Heart right ventricle (tissue), 16 donors: Measurements from ENCODE around the gene TANGO6. TPM values are rescaled to one million over a fixed set of nuclear protein-coding genes. Genes with fewer than 3 reads are reported as not detected.

Experiments used
- ATAC-seq, 8 donors: fragments of 200-7000 bp; cut with Tn5 transposase; one replicate each; pipeline ENCODE4 v1.9.1; 2020; ENCODE audit warnings: mild to moderate bottlenecking in 8 of 8, moderate library complexity in 8 of 8, moderate number of reproducible peaks in 1 of 8
- DNase-seq, 2 donors: peaks; one replicate each; pipeline ENCODE4 v3.0.0-alpha.2; 2020
- H3K27ac ChIP-seq, 10 donors: fragments of 200-600 bp; sonication (generic) in 2 of 10; one replicate each; pipeline versions ENCODE4 v1.5.0 to v1.8.0; 2020 to 2022; ENCODE audit warnings: mild to moderate bottlenecking in 3 of 10
- H3K27me3 ChIP-seq, 7 donors: fragments of 200-600 bp; one replicate each; pipeline ENCODE4 v1.8.0; 2021 to 2022; ENCODE audit warnings: mild to moderate bottlenecking in 2 of 7
- H3K36me3 ChIP-seq, 9 donors: fragments of 200-600 bp; sonication (generic) in 1 of 9; one replicate each; pipeline versions ENCODE4 v1.5.0 to v1.8.0; 2020 to 2022; ENCODE audit warnings: mild to moderate bottlenecking in 2 of 9
- H3K4me1 ChIP-seq, 9 donors: fragments of 200-600 bp; sonication (generic) in 1 of 9; one replicate each; pipeline versions ENCODE4 v1.5.0 to v1.8.0; 2020 to 2022; ENCODE audit warnings: mild to moderate bottlenecking in 4 of 9
- H3K4me3 ChIP-seq, 10 donors: fragments of 200-600 bp; sonication (generic) in 2 of 10; one replicate each; pipeline versions ENCODE4 v1.5.0 to v1.8.0; 2020 to 2022; ENCODE audit warnings: mild to moderate bottlenecking in 7 of 10, moderate library complexity in 2 of 10
- H3K9me3 ChIP-seq, 11 donors: fragments of 200-600 bp in 10 of 11; sonication (generic) in 2 of 11; one replicate each; pipeline versions ENCODE4 v1.5.0 to v1.8.0; 2013 to 2022; ENCODE audit warnings: mild to moderate bottlenecking in 2 of 11, control low read depth in 1 of 11, moderate library complexity in 1 of 11
- CTCF ChIP-seq, 9 donors: fragments of 200-600 bp; sonication (generic) in 2 of 9; IDR thresholded peaks; one replicate each; pipeline versions ENCODE4 v1.5.0 to v1.8.0; 2021 to 2022; ENCODE audit warnings: antibody characterized with exemption in 9 of 9, mild to moderate bottlenecking in 5 of 9, moderate library complexity in 1 of 9
- WGBS, 2 donors: extraction: QIAGEN DNeasy Blood & Tissue Kit; methylation state at CpG; one replicate each; pipeline ENCODE4 v1.1.7; 2013; ENCODE audit warnings: inconsistent platforms in 1 of 2; 5-methylcytosine and 5-hydroxymethylcytosine counted together
- intact Hi-C, 10 donors: fragments of 100-400 bp; cut with DNase I; formaldehyde crosslinking; loops; one replicate each; pipeline versions ENCODE4 v1.11.1 to v1.14.2; 2022
- polyA plus RNA-seq, 2 donors: library from polyadenylated mRNA; stranded (reverse); fragments of 200-250 nt; gene quantifications; one replicate each; pipeline ENCODE4 v1.2.3, GENCODE V29; 2013
- total RNA-seq, 10 donors: library from RNA; stranded (reverse); fragmentation: NEBNext Ultra II Directional in 3 of 10; extraction: Animal tissue kit (Norgen Biotek cat#: 25700) in 3 of 10; gene quantifications; one replicate each; pipeline versions ENCODE4 v1.2.1 to v1.2.4, GENCODE V29; 2021 to 2023
- donor health status: Arrhythmogenic right ventricular cardiomyopathy.
- donor health status: ischemic (EF 13 %, LVEDD 7.1; RV severe dilation, severe dysfunction).
- donor health status: healthy with polysubstance abuse.
- donor health status: DM: no; HTN: yes; CAD: no.
- donor health status: DM: no; HTN: no; CAD: no.
- donor health status: ischemic (EF 25% LVEDD 6.9; RV normal size, moderate dysfunction).
- donor health status: ischemic (EF 25% LVEDD 5.7; RV mildly dilated, moderate dysfunction).
- donor health status: healthy.
- donor health status: DM: yes; HTN: yes; CAD: no.
- donor health status: Ischemic cardiomyopathy.
- donor health status: ischemic (EF 35%, LVEDD 5.7; RV mildly dilated, moderate dysfunction).
- donor health status: nonischemic (EF 11% LVEDD 7.7; RV severe dilation, severe dysfunction).
- donor health status: DM: yes; HTN: yes; CAD: no.
- donor health status: PGD.
- donor health status: ischemic (EF 29% LVEDD 5.4; RV normal size, mild dysfunction).
- donor health status: nonischemic (EF 23%, LVEDD 6.1; RV moderate dilation, normal function).

Gene TANGO6
- total and polyA plus RNA-seq, 12 donors = 1.8 to 12.9 (median 8.0) TPM

GRCh38 chr16:68848786-68849185, 5.5 kb downstream of the TANGO6 start:
- H3K4me3 ChIP-seq = no peak overlapping the region
- no peaks in the 10 kb centered on the region for H3K36me3 ChIP-seq
- TF ChIP-seq CTCF (IDR thresholded peaks at IDR 0.05) = no peak
- H3K9me3 ChIP-seq = no peaks in the 10 kb centered on the region
- H3K4me1 ChIP-seq = peaks cover 0 to 20% (median 6%) of the 10 kb centered on the region in 9 donors
- intact Hi-C loops = loop anchor here in 6 of 10 donors (5.0 to 10.0 kb wide), 6 partner anchors 266 to 324 kb away; partner anchors contain the start of gene ZFP90 (in 1 of the 6)
- 67 to 82% methylated on average over 9 of the region's 9 CpGs for WGBS, 2 donors
- DNase-seq = no peak
- H3K27ac ChIP-seq = no peak overlapping the region
- no peak for ATAC-seq
- H3K27me3 ChIP-seq = no peaks in the 10 kb centered on the region

GRCh38 chr16:68850481-68850880, 7.2 kb downstream of the TANGO6 start:
- no peaks in the 10 kb centered on the region for H3K27me3 ChIP-seq
- peaks cover 0 to 11% (median 0%) of the 10 kb centered on the region in 9 donors for H3K4me1 ChIP-seq
- no peak for TF ChIP-seq CTCF (IDR thresholded peaks at IDR 0.05)
- H3K27ac ChIP-seq = no peak overlapping the region
- ATAC-seq = no peak
- H3K4me3 ChIP-seq = no peak overlapping the region
- intact Hi-C loops = loop anchor here in 1 of 10 donors (5.0 kb wide), 1 partner anchor 272 kb away; no protein-coding TSS in a partner anchor
- H3K9me3 ChIP-seq = no peaks in the 10 kb centered on the region
- no peak for DNase-seq
- WGBS, 2 donors = 90 to 95% methylated on average over 2 of the region's 2 CpGs
- no peaks in the 10 kb centered on the region for H3K36me3 ChIP-seq

GRCh38 chr16:68851601-68852000, 8.3 kb downstream of the TANGO6 start:
- ATAC-seq (no peak), DNase-seq (no peak)
- no peaks in the 10 kb centered on the region for H3K9me3 ChIP-seq
- intact Hi-C loops = loop anchor here in 1 of 10 donors (5.0 kb wide), 1 partner anchor 271 kb away; no protein-coding TSS in a partner anchor
- 77 to 78% methylated on average over 2 of the region's 2 CpGs for WGBS, 2 donors
- no peak overlapping the region for H3K27ac ChIP-seq
- no peak for TF ChIP-seq CTCF (IDR thresholded peaks at IDR 0.05)
- no peak overlapping the region for H3K4me3 ChIP-seq
- H3K36me3 ChIP-seq = no peaks in the 10 kb centered on the region
- H3K27me3 ChIP-seq = no peaks in the 10 kb centered on the region
- H3K4me1 ChIP-seq = peaks cover 0 to 11% (median 0%) of the 10 kb centered on the region in 9 donors

- Histone ChIP-seq H3K9me3 (peaks cover 0 to 5% (median 0%) of the 10 kb centered on the region in 11 donors), H3K4me1 (no peaks in the 10 kb centered on the region), H3K36me3 (peaks cover 0 to 28% (median 10%) of the 10 kb centered on the region in 9 donors), H3K27me3 (no peaks in the 10 kb centered on the region), H3K27ac (no peak overlapping the region), H3K4me3 (no peak overlapping the region)
- intact Hi-C loops = no loop called here
- no peak for ATAC-seq
- TF ChIP-seq CTCF (IDR thresholded peaks at IDR 0.05) = no peak
- no peak for DNase-seq
- WGBS, 2 donors = 93 to 95% methylated on average over 1 of the region's 1 CpG
Measured at GRCh38 chr16:68857479-68857878, 14.1 kb downstream of the TANGO6 start.
